SK-N-MC (cell line): ENCODE results near the gene LRTM1.

Experiments used
- EZH2 ChIP-seq: fragments of 200-600 bp; sonication (generic); IDR thresholded peaks from one replicate; pipeline ENCODE4 v1.6.1; 2017; ENCODE audit warnings: antibody characterized with exemption
- POLR2AphosphoS5 ChIP-seq: IDR thresholded peaks from 2 replicates; pipeline ENCODE4 v1.6.1; 2012; ENCODE audit warnings: mild to moderate bottlenecking, low read depth, low read length, borderline replicate concordance

DNA sequence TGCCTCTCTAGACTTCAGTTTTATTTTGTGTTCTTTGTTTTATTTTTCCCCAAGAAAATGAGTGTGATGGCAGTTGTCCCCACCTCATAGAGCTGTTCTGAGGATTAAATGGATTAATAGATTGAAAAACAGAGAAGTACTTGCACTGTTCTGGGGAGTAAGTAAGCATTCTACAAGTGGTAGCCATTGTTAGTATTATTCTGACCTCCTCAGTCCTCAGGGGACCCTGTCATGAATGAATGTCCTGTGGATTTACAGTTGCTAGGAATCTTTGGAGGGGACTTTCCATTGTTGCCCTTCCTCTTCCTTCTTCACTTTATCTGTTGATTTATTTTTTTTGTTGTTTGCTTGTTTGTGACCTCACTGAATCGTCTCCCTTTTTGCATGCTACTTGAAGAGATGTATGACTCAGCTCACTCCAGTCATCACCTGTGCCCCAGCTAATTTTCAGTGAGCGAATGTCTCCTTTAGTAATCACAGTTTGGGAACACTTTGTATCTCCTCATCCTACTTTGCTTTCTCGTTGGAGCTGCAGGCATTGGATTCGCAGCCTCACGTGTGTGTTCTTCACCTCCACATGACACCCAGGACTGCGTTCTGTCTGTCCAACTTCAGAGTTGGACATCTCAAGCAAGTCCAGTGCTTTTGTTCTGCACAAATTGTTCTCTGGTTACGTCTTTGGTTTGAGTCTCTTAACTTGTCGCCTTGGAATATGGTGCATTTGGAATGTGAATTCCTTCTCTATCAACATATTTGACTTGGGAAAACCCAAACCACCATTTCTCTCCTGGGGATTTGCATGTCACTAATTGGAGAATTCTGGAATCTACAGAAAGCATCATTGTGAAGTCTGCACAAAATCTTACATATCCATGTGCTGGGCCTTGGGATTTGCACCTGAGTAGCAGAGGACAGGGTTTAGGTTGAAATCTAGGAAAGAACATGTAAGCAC, 54.5 kb downstream of the LRTM1 start:
- TF ChIP-seq POLR2AphosphoS5 (no peak), EZH2 (no peak)
